Gastroesophageal sphincter (tissue), 3 donors: Measurements from ENCODE around the gene SDC1.

Experiments
- CTCF ChIP-seq, 4 experiments: fragments of 200-600 bp in 2 of 4; fragments of 450-650 bp in 2 of 4; sonication (generic) in 1 of 4; IDR thresholded peaks; one replicate each; pipeline ENCODE4 v1.5.1; 2017 to 2019; ENCODE audit warnings: antibody characterized with exemption in 4 of 4, mild to moderate bottlenecking in 2 of 4, moderate library complexity in 2 of 4
- EP300 ChIP-seq: sonication (generic); formaldehyde crosslinking; IDR thresholded peaks from one replicate; pipeline ENCODE4 v1.6.1; 2017; ENCODE audit warnings: antibody characterized with exemption, mild to moderate bottlenecking
- POLR2A ChIP-seq, 2 donors: fragments of 450-650 bp; IDR thresholded peaks; one replicate each; pipeline ENCODE4 v1.6.1; 2017; ENCODE audit warnings: antibody characterized with exemption in 2 of 2, mild to moderate bottlenecking in 2 of 2, moderate library complexity in 1 of 2

DNA sequence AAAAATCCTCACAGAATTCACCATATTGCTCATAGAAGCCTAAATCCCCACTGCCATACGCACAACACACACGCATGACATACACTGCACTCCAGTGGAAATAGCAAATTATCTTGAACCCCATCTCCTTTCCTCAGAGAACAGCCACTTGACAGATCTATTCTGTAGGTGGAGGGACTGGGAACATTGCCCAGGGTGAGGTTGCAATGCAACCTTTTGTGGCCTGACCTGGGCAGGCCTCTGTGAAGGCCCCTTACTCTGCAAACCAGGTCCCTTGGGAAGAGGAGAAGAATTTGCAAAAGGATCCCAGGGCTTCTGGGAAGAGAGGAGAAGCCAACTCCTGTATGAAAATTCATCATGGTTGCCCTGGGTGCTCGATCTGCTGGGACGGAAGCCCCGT is 51.9 kb downstream of the SDC1 start:
- TF ChIP-seq CTCF (IDR thresholded peaks at IDR 0.05): no peak
- no peak for TF ChIP-seq POLR2A (IDR thresholded peaks at IDR 0.05)
- no peak for TF ChIP-seq EP300
